22Rv1 (cell line): ENCODE measurements around the gene DNAAF3.

Source experiments
- CTCF ChIP-seq: fragments of 450-650 bp; IDR thresholded peaks from 2 replicates; pipeline ENCODE4 v1.5.1; 2017; ENCODE audit warnings: mild to moderate bottlenecking
- ZFX ChIP-seq: fragments of 450-650 bp; IDR thresholded peaks from 2 replicates; pipeline ENCODE4 v1.6.1; 2017; ENCODE audit warnings: antibody characterized with exemption, borderline replicate concordance

- TF ChIP-seq CTCF (no peak), ZFX (no peak)
These were observed 30.4 kb upstream of the DNAAF3 start for GRCh38 chr19:55196803-55197202.
